SK-N-SH (cell line): ENCODE results near the gene TUBA3E. TPM values are rescaled to one million over a fixed set of nuclear protein-coding genes. Genes with fewer than 3 reads are reported as not detected.

Experiments
- CTCF ChIA-PET: fragments of 300-600, 350-600 bp; formaldehyde crosslinking; extraction: SDS; loops from one replicate; lab custom pipeline; 2021; lab: Yijun Ruan, JAX
- POLR2A ChIA-PET: fragments of 350-600 bp; sonication (Branson Sonifier 250); formaldehyde crosslinking; extraction: SDS; loops from one replicate; lab custom pipeline; 2020; ENCODE audit warnings: antibody characterized with exemption, inconsistent platforms; lab: Yijun Ruan, JAX
- DNase-seq: peaks from one replicate; pipeline ENCODE4 v3.0.0; 2012
- H2AFZ ChIP-seq: fragments of 200-600 bp; sonication (generic); 2 replicates; pipeline ENCODE4 v1.8.1; 2016; ENCODE audit warnings: antibody characterized with exemption, mild to moderate bottlenecking, low read depth
- H3F3A ChIP-seq: fragments of 200-600 bp; sonication (generic); replicated peaks from 2 replicates; pipeline ENCODE3; 2016; ENCODE audit warnings: antibody characterized with exemption, mild to moderate bottlenecking; ENCODE audit not compliant: insufficient read depth
- H3K27ac ChIP-seq, 2 experiments: fragments of 200-500 bp in 1 of 2; fragments of 200-600 bp in 1 of 2; sonication (Bioruptor generic) in 1 of 2; sonication (generic), shearing (Covaris generic) in 1 of 2; 2 replicates each; pipeline versions ENCODE4 v1.5.1 to v1.6.1; 2014 to 2016; ENCODE audit warnings: low read depth in 2 of 2, inconsistent platforms in 1 of 2, low read length in 1 of 2, mild to moderate bottlenecking in 1 of 2, mixed read lengths in 1 of 2
- H3K27me3 ChIP-seq: fragments of 200-600 bp; sonication (generic), shearing (Covaris generic); 2 replicates; pipeline ENCODE4 v1.6.1; 2016; ENCODE audit warnings: mixed run types; ENCODE audit not compliant: insufficient read depth
- H3K36me3 ChIP-seq, 2 experiments: fragments of 200-500 bp in 1 of 2; fragments of 200-600 bp in 1 of 2; sonication (Bioruptor generic) in 1 of 2; sonication (generic) in 1 of 2; replicated peaks in 1 of 2; 2 replicates each; pipeline versions ENCODE3 to v1.5.1; 2014 to 2016; ENCODE audit warnings: low read length in 1 of 2, mild to moderate bottlenecking in 1 of 2; ENCODE audit not compliant: insufficient read depth in 2 of 2, control insufficient read depth in 1 of 2
- H3K4me1 ChIP-seq, 2 experiments: fragments of 200-500 bp in 1 of 2; fragments of 200-600 bp in 1 of 2; sonication (Bioruptor generic) in 1 of 2; sonication (generic), shearing (Covaris generic) in 1 of 2; 2 replicates each; pipeline versions ENCODE4 v1.5.1 to v1.6.1; 2014 to 2016; ENCODE audit warnings: low read depth in 1 of 2, low read length in 1 of 2, mixed run types in 1 of 2; ENCODE audit not compliant: insufficient read depth in 2 of 2, control insufficient read depth in 1 of 2
- H3K4me2 ChIP-seq: fragments of 200-600 bp; sonication (generic), shearing (Covaris generic); 2 replicates; pipeline ENCODE4 v1.6.1; 2017; ENCODE audit warnings: mixed run types
- H3K4me3 ChIP-seq, 2 experiments: fragments of 200-500 bp in 1 of 2; fragments of 200-600 bp in 1 of 2; sonication (Bioruptor generic) in 1 of 2; sonication (generic), shearing (Covaris generic) in 1 of 2; 2 replicates each; pipeline versions ENCODE4 v1.5.1 to v1.8.1; 2014 to 2016; ENCODE audit warnings: low read depth in 2 of 2, inconsistent platforms in 1 of 2, low read length in 1 of 2, mild to moderate bottlenecking in 1 of 2, mixed read lengths in 1 of 2, moderate library complexity in 1 of 2
- H3K79me2 ChIP-seq: fragments of 200-600 bp; sonication (generic); 2 replicates; pipeline ENCODE4 v1.8.1; 2017; ENCODE audit warnings: mild to moderate bottlenecking; ENCODE audit not compliant: insufficient read depth
- H3K9ac ChIP-seq: fragments of 200-600 bp; sonication (generic); 2 replicates; pipeline ENCODE4 v1.6.1; 2017; ENCODE audit warnings: mixed run types
- H3K9me2 ChIP-seq: fragments of 200-600 bp; sonication (generic); 2 replicates; pipeline ENCODE4 v1.6.1; 2017; ENCODE audit warnings: mixed run types
- H3K9me3 ChIP-seq: fragments of 200-600 bp; sonication (generic); 2 replicates; pipeline ENCODE4 v1.6.1; 2017; ENCODE audit warnings: mixed run types, mild to moderate bottlenecking, moderate library complexity
- H4K20me1 ChIP-seq: fragments of 200-600 bp; sonication (generic); 2 replicates; pipeline ENCODE4 v1.6.1; 2017; ENCODE audit warnings: mild to moderate bottlenecking, mixed run types; ENCODE audit not compliant: insufficient read depth
- JUND ChIP-seq: IDR thresholded peaks from 2 replicates; pipeline ENCODE4 v1.4.0; 2012
- RFX5 ChIP-seq: IDR thresholded peaks from 2 replicates; pipeline ENCODE4 v1.6.1; 2012; ENCODE audit warnings: mild to moderate bottlenecking, improper control_type of control experiment, low read length
- SIN3A ChIP-seq: IDR thresholded peaks from 2 replicates; pipeline ENCODE4 v1.6.1; 2012; ENCODE audit warnings: low read depth, mild to moderate bottlenecking, low read length, moderate library complexity, borderline replicate concordance
- SMC3 ChIP-seq: IDR thresholded peaks from 2 replicates; pipeline ENCODE4 v1.6.1; 2012; ENCODE audit warnings: low read depth, low read length, improper control_type of control experiment
- YY1 ChIP-seq: IDR thresholded peaks from 2 replicates; pipeline ENCODE4 v1.4.0; 2012; ENCODE audit warnings: low read depth, mild to moderate bottlenecking
- WGBS: methylation state at CpG from one replicate; pipeline ENCODE4 v1.1.6; 2017; ENCODE audit warnings: low lambda C conversion rate; 5-methylcytosine and 5-hydroxymethylcytosine counted together
- polyA plus RNA-seq, 3 experiments: library from polyadenylated mRNA; depleted of rRNA; stranded (reverse); fragments of >200 nt; gene quantifications; 2 replicates each; pipeline ENCODE4 v1.2.3, GENCODE V29; 2012
- TF ChIP-seq, protein P1 (sequence below): fragments of 150-350 bp; IDR thresholded peaks from 2 replicates; pipeline ENCODE4 v1.6.1; 2016; ENCODE audit warnings: mild to moderate bottlenecking, low read depth, low read length
- TF ChIP-seq, protein P2 (sequence below): fragments of 150-350 bp; IDR thresholded peaks from 2 replicates; pipeline ENCODE4 v1.6.1; 2017; ENCODE audit warnings: antibody characterized with exemption, low read length, low read depth, borderline replicate concordance
- TF ChIP-seq, protein P3 (sequence below): IDR thresholded peaks from 2 replicates; pipeline ENCODE4 v1.6.1; 2012; ENCODE audit warnings: mild to moderate bottlenecking, low read depth, low read length, moderate library complexity
- TF ChIP-seq, protein P4 (sequence below): IDR thresholded peaks from 2 replicates; pipeline ENCODE4 v1.4.0; 2012; ENCODE audit warnings: low read depth, borderline replicate concordance

TUBA3E gene
- polyA plus RNA-seq, 1 of the 3 experiments (the other 2 are of a cell fraction) = not detected

DNA sequence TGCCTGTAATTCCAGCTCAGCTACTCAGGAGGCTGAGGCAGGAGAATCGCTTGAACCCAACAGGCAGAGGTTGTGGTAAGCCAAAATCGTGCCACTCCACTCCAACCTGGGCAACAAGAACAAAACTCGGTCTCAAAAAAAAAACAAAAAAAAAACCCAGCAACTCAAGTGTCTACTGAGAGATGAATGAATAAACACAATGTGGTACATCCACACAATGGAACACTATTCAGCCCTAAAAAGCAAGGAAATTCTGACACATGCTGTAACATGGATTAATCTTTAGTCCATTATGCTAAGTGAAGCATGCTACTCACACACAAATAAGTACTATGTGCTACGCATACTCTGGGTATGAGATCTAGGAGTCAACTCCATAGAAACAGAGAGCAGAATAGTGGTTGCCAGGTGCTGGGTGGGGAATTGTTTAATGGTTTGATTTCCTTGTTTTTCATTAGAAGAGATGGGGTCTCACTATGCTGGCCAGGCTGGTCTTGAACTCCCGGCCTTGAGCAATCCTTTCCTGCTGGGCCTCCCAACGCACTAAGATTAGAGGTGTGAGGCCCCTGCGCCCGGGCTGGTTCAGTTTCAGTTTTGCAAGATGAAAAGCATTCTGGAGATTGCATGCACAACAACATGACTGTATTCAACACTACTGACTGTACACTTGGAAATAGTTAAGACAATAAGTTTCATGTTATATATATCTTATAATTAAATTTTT is 32.8 kb downstream of the TUBA3E start:
- 95% methylated on average over 7 of the region's 8 CpGs for WGBS
- H4K20me1 ChIP-seq = no peaks in the 10 kb centered on the region
- H3K9me2 ChIP-seq = no peaks in the 10 kb centered on the region
- no peak overlapping the region for H3K9ac ChIP-seq
- peaks cover 4 to 23% of the 10 kb centered on the region in 2 experiments for H3K36me3 ChIP-seq
- H2AFZ ChIP-seq = no peak overlapping the region
- H3K9me3 ChIP-seq = no peaks in the 10 kb centered on the region
- TF ChIP-seq, protein P1, sequence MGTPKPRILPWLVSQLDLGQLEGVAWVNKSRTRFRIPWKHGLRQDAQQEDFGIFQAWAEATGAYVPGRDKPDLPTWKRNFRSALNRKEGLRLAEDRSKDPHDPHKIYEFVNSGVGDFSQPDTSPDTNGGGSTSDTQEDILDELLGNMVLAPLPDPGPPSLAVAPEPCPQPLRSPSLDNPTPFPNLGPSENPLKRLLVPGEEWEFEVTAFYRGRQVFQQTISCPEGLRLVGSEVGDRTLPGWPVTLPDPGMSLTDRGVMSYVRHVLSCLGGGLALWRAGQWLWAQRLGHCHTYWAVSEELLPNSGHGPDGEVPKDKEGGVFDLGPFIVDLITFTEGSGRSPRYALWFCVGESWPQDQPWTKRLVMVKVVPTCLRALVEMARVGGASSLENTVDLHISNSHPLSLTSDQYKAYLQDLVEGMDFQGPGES = no peak
- no peak for TF ChIP-seq RFX5
- TF ChIP-seq JUND = no peak
- TF ChIP-seq SIN3A = no peak
- TF ChIP-seq YY1 = no peak
- TF ChIP-seq, protein P2, sequence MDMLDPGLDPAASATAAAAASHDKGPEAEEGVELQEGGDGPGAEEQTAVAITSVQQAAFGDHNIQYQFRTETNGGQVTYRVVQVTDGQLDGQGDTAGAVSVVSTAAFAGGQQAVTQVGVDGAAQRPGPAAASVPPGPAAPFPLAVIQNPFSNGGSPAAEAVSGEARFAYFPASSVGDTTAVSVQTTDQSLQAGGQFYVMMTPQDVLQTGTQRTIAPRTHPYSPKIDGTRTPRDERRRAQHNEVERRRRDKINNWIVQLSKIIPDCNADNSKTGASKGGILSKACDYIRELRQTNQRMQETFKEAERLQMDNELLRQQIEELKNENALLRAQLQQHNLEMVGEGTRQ = no peak
- no peak for TF ChIP-seq SMC3
- TF ChIP-seq, protein P3, sequence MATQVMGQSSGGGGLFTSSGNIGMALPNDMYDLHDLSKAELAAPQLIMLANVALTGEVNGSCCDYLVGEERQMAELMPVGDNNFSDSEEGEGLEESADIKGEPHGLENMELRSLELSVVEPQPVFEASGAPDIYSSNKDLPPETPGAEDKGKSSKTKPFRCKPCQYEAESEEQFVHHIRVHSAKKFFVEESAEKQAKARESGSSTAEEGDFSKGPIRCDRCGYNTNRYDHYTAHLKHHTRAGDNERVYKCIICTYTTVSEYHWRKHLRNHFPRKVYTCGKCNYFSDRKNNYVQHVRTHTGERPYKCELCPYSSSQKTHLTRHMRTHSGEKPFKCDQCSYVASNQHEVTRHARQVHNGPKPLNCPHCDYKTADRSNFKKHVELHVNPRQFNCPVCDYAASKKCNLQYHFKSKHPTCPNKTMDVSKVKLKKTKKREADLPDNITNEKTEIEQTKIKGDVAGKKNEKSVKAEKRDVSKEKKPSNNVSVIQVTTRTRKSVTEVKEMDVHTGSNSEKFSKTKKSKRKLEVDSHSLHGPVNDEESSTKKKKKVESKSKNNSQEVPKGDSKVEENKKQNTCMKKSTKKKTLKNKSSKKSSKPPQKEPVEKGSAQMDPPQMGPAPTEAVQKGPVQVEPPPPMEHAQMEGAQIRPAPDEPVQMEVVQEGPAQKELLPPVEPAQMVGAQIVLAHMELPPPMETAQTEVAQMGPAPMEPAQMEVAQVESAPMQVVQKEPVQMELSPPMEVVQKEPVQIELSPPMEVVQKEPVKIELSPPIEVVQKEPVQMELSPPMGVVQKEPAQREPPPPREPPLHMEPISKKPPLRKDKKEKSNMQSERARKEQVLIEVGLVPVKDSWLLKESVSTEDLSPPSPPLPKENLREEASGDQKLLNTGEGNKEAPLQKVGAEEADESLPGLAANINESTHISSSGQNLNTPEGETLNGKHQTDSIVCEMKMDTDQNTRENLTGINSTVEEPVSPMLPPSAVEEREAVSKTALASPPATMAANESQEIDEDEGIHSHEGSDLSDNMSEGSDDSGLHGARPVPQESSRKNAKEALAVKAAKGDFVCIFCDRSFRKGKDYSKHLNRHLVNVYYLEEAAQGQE = no peak
- TF ChIP-seq, protein P4, sequence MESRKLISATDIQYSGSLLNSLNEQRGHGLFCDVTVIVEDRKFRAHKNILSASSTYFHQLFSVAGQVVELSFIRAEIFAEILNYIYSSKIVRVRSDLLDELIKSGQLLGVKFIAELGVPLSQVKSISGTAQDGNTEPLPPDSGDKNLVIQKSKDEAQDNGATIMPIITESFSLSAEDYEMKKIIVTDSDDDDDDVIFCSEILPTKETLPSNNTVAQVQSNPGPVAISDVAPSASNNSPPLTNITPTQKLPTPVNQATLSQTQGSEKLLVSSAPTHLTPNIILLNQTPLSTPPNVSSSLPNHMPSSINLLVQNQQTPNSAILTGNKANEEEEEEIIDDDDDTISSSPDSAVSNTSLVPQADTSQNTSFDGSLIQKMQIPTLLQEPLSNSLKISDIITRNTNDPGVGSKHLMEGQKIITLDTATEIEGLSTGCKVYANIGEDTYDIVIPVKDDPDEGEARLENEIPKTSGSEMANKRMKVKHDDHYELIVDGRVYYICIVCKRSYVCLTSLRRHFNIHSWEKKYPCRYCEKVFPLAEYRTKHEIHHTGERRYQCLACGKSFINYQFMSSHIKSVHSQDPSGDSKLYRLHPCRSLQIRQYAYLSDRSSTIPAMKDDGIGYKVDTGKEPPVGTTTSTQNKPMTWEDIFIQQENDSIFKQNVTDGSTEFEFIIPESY = no peak
- H3K4me2 ChIP-seq = no peak overlapping the region
- H3K79me2 ChIP-seq = no peaks in the 10 kb centered on the region
- ChIA-PET CTCF (no interaction called here), POLR2A (no interaction called here)
- no peaks in the 10 kb centered on the region for H3F3A ChIP-seq
- H3K4me1 ChIP-seq = no peaks in the 10 kb centered on the region
- H3K27me3 ChIP-seq = no peaks in the 10 kb centered on the region
- no peak for DNase-seq
- no peak overlapping the region for H3K27ac ChIP-seq
- no peak overlapping the region for H3K4me3 ChIP-seq
